ENCODE data around the gene CCDC85A. TPM values are rescaled to one million over a fixed set of nuclear protein-coding genes. Genes with fewer than 3 reads are reported as not detected.

CCDC85A gene
- total and polyA plus RNA-seq, 2 experiments from 2014 or later: 1.6 to 4.2 TPM

GRCh38 chr2:56325661-56326345 is 142.0 kb downstream of the CCDC85A start:
- no peaks in the 10 kb centered on the region for H3K9me2 ChIP-seq (ENCODE audit: insufficient read depth)
- no peaks in the 10 kb centered on the region for H3K36me3 ChIP-seq (ENCODE audit: low read depth)
- no peak overlapping the region for H3K27ac ChIP-seq
- no peak for DNase-seq
- H3F3A ChIP-seq (ENCODE audit: insufficient read depth): no peaks in the 10 kb centered on the region
- no peaks in the 10 kb centered on the region for H3K79me2 ChIP-seq (ENCODE audit: insufficient read depth)
- no peaks in the 10 kb centered on the region for H3K27me3 ChIP-seq (replicated peaks; ENCODE audit: insufficient read depth)
- no peaks in the 10 kb centered on the region for H3K9me3 ChIP-seq (ENCODE audit: low read depth)
- H3K4me1 ChIP-seq (ENCODE audit: insufficient read depth): no peaks in the 10 kb centered on the region
- no peak overlapping the region for H3K4me2 ChIP-seq (ENCODE audit: unreplicated experiment)
- no peak overlapping the region for H3K9ac ChIP-seq
- 34 to 37% methylated on average over 3 of the region's 3 CpGs for WGBS, 2 experiments (ENCODE audit: low coverage in 1 of 2, low lambda C conversion rate in 2 of 2, missing lambda C conversion rate in 2 of 2)
- H3K4me3 ChIP-seq: no peak overlapping the region
- in situ Hi-C loops (cut with MboI): no loop called here
- no peak overlapping the region for H2AFZ ChIP-seq
- no peaks in the 10 kb centered on the region for H4K20me1 ChIP-seq (ENCODE audit: insufficient read depth)
- TF ChIP-seq EZH2 (IDR thresholded peaks at IDR 0.05; ENCODE audit: insufficient read depth, poor library complexity, severe bottlenecking): no peak
- no peak for TF ChIP-seq EZH2phosphoT487 (IDR thresholded peaks at IDR 0.05; ENCODE audit: insufficient read depth, low read depth)

- H3K79me2 ChIP-seq (ENCODE audit: insufficient read depth): no peaks in the 10 kb centered on the region
- no peaks in the 10 kb centered on the region for H3K9me3 ChIP-seq (ENCODE audit: low read depth)
- H2AFZ ChIP-seq: no peak overlapping the region
- no peak overlapping the region for H3K4me3 ChIP-seq
- H3K27ac ChIP-seq: no peak overlapping the region
- H3F3A ChIP-seq (ENCODE audit: insufficient read depth): no peaks in the 10 kb centered on the region
- no peaks in the 10 kb centered on the region for H3K9me2 ChIP-seq (ENCODE audit: insufficient read depth)
- DNase-seq: no peak
- H3K4me2 ChIP-seq (ENCODE audit: unreplicated experiment): no peak overlapping the region
- WGBS, 2 experiments (ENCODE audit: low coverage in 1 of 2, low lambda C conversion rate in 2 of 2, missing lambda C conversion rate in 2 of 2): 48 to 68% methylated on average over 1 of the region's 1 CpG
- no peaks in the 10 kb centered on the region for H3K36me3 ChIP-seq (ENCODE audit: low read depth)
- in situ Hi-C loops (cut with MboI): no loop called here
- H3K9ac ChIP-seq: no peak overlapping the region
- TF ChIP-seq EZH2phosphoT487 (IDR thresholded peaks at IDR 0.05; ENCODE audit: insufficient read depth, low read depth) (no peak), EZH2 (IDR thresholded peaks at IDR 0.05; ENCODE audit: insufficient read depth, poor library complexity, severe bottlenecking) (no peak)
- H3K27me3 ChIP-seq (replicated peaks; ENCODE audit: insufficient read depth): no peaks in the 10 kb centered on the region
- H4K20me1 ChIP-seq (ENCODE audit: insufficient read depth): no peaks in the 10 kb centered on the region
- no peaks in the 10 kb centered on the region for H3K4me1 ChIP-seq (ENCODE audit: insufficient read depth)
These were observed 142.6 kb downstream of the CCDC85A start for GRCh38 chr2:56326346-56326741.

- Histone ChIP-seq H3K4me1 (ENCODE audit: insufficient read depth) (peaks cover 15% of the 10 kb centered on the region; the same call in 1 of the 2 replicates), H3F3A (ENCODE audit: insufficient read depth) (no peaks in the 10 kb centered on the region), H3K9me2 (ENCODE audit: insufficient read depth) (no peaks in the 10 kb centered on the region), H2AFZ (no peak overlapping the region), H3K79me2 (ENCODE audit: insufficient read depth) (no peaks in the 10 kb centered on the region), H3K36me3 (ENCODE audit: low read depth) (no peaks in the 10 kb centered on the region), H3K9ac (no peak overlapping the region), H3K4me2 (ENCODE audit: unreplicated experiment) (no peak overlapping the region), H4K20me1 (ENCODE audit: insufficient read depth) (no peaks in the 10 kb centered on the region), H3K9me3 (ENCODE audit: low read depth) (no peaks in the 10 kb centered on the region), H3K27ac (no peak overlapping the region), H3K4me3 (no peak overlapping the region), H3K27me3 (replicated peaks; ENCODE audit: insufficient read depth) (no peaks in the 10 kb centered on the region)
- 35 to 36% methylated on average over 7 of the region's 7 CpGs for WGBS, 2 experiments (ENCODE audit: low coverage in 1 of 2, low lambda C conversion rate in 2 of 2, missing lambda C conversion rate in 2 of 2)
- no peak for TF ChIP-seq EZH2phosphoT487 (IDR thresholded peaks at IDR 0.05; ENCODE audit: insufficient read depth, low read depth)
- TF ChIP-seq EZH2 (IDR thresholded peaks at IDR 0.05; ENCODE audit: insufficient read depth, poor library complexity, severe bottlenecking): no peak
- DNase-seq: no peak
- in situ Hi-C loops (cut with MboI): no loop called here
These were observed 148.0 kb downstream of the CCDC85A start for GRCh38 chr2:56331810-56332209.

- Histone ChIP-seq H3K9me3 (ENCODE audit: low read depth) (no peaks in the 10 kb centered on the region), H3K27me3 (replicated peaks; ENCODE audit: insufficient read depth) (no peaks in the 10 kb centered on the region), H3K9ac (no peak overlapping the region), H3K36me3 (ENCODE audit: low read depth) (no peaks in the 10 kb centered on the region), H3K4me3 (no peak overlapping the region), H4K20me1 (ENCODE audit: insufficient read depth) (no peaks in the 10 kb centered on the region), H3F3A (ENCODE audit: insufficient read depth) (no peaks in the 10 kb centered on the region), H3K4me1 (ENCODE audit: insufficient read depth) (peaks cover 15% of the 10 kb centered on the region; the same call in 1 of the 2 replicates), H3K27ac (no peak overlapping the region), H3K9me2 (ENCODE audit: insufficient read depth) (no peaks in the 10 kb centered on the region), H3K79me2 (ENCODE audit: insufficient read depth) (no peaks in the 10 kb centered on the region), H3K4me2 (ENCODE audit: unreplicated experiment) (peak overlapping the region; percentile 61), H2AFZ (no peak overlapping the region)
- no peak for DNase-seq
- in situ Hi-C loops (cut with MboI): no loop called here
- no peak for TF ChIP-seq EZH2 (IDR thresholded peaks at IDR 0.05; ENCODE audit: insufficient read depth, poor library complexity, severe bottlenecking)
- TF ChIP-seq EZH2phosphoT487 (IDR thresholded peaks at IDR 0.05; ENCODE audit: insufficient read depth, low read depth): no peak
- WGBS, 2 experiments (ENCODE audit: low coverage in 1 of 2, low lambda C conversion rate in 2 of 2, missing lambda C conversion rate in 2 of 2): 18 to 27% methylated on average over 2 of the region's 2 CpGs
These were observed 150.2 kb downstream of the CCDC85A start for GRCh38 chr2:56333812-56334485.
